ENCODE measurements around the gene GLRB.
"Not testable (repeated sequence)": the region's sequence is repeated elsewhere in the genome, so short reads cannot be mapped to it uniquely, and the experiment has no call there.

The GLRB gene

GRCh38 chr4:157128395-157128794 is 52.4 kb downstream of the GLRB start:
- no peak for DNase-seq (ENCODE audit: low spot score)

GRCh38 chr4:157141976-157142375 is 66.0 kb downstream of the GLRB start:
- no peak for DNase-seq (ENCODE audit: low spot score)

- no peak for DNase-seq (ENCODE audit: low spot score)
Measured at GRCh38 chr4:157143369-157143768, 67.4 kb downstream of the GLRB start.

GRCh38 chr4:157151711-157152110 is 75.8 kb downstream of the GLRB start:
- no peak for DNase-seq (ENCODE audit: low spot score)

GRCh38 chr4:157165935-157166610 is 90.1 kb downstream of the GLRB start:
- DNase-seq (ENCODE audit: low spot score) = no peak

GRCh38 chr4:157170321-157170720 is 94.4 kb downstream of the GLRB start:
- no peak for DNase-seq (ENCODE audit: low spot score)

GRCh38 chr4:157172011-157172410 is 96.1 kb downstream of the GLRB start:
- DNase-seq (ENCODE audit: low spot score) = no peak

- not testable (repeated sequence) for DNase-seq (ENCODE audit: low spot score)
Measured at GRCh38 chr4:157180268-157180667, 104.3 kb downstream of the GLRB start.

- DNase-seq (ENCODE audit: low spot score) = no peak
Measured at GRCh38 chr4:157184300-157184699, 108.3 kb downstream of the GLRB start.

- no peak for DNase-seq (ENCODE audit: low spot score)
Measured at GRCh38 chr4:157185363-157185762, 109.4 kb downstream of the GLRB start.

- no peak for DNase-seq (ENCODE audit: low spot score)
Measured at GRCh38 chr4:157195374-157195773, 119.4 kb downstream of the GLRB start.

- no peak for DNase-seq (ENCODE audit: low spot score)
Measured at GRCh38 chr4:157196046-157196445, 120.1 kb downstream of the GLRB start.

- DNase-seq (ENCODE audit: low spot score) = no peak
Measured at GRCh38 chr4:157204634-157205244, 128.8 kb downstream of the GLRB start.

GRCh38 chr4:157217708-157218107 is 141.8 kb downstream of the GLRB start:
- DNase-seq (ENCODE audit: low spot score) = no peak

GRCh38 chr4:157219711-157220370 is 143.9 kb downstream of the GLRB start:
- no peak for DNase-seq (ENCODE audit: low spot score)

- DNase-seq (ENCODE audit: low spot score) = no peak
Measured at GRCh38 chr4:157220371-157220881, 144.5 kb downstream of the GLRB start, which contains the start of gene GRIA2. Gene GRIA2 (plus strand): TSS chr4:157220728. CDS start chr4:157221043, 315 bp downstream.

GRCh38 chr4:157221426-157221894 is 145.5 kb downstream of the GLRB start:
- DNase-seq (ENCODE audit: low spot score) = no peak
